CD4-positive, alpha-beta memory T cell (primary cell): ENCODE measurements around the gene PIK3R5. TPM values are rescaled to one million over a fixed set of nuclear protein-coding genes. Genes with fewer than 3 reads are reported as not detected.

Experiments
- CTCF ChIA-PET: fragments of 350-600 bp; sonication (Branson Sonifier 250); formaldehyde crosslinking; loops from one replicate; lab custom pipeline; 2021; ENCODE audit warnings: inconsistent platforms; ENCODE audit not compliant: partially characterized antibody; lab: Charles Lee
- POLR2A ChIA-PET: fragments of 350-600 bp; sonication (Branson Sonifier 250); formaldehyde crosslinking; loops from one replicate; lab custom pipeline; 2021; ENCODE audit not compliant: partially characterized antibody; lab: Charles Lee
- DNase-seq, 5 donors: peaks; one replicate each; pipeline versions ENCODE4 v3.0.0 to v3.0.0-alpha.2; 2020 to 2022; ENCODE audit warnings: mixed read lengths in 1 of 5
- H3K27ac ChIP-seq: one replicate; pipeline ENCODE4 v1.7.0; 2013; ENCODE audit warnings: low read depth, low read length
- H3K27me3 ChIP-seq: 2 replicates; pipeline ENCODE4 v1.7.0; 2013; ENCODE audit warnings: mild to moderate bottlenecking, low read length, moderate library complexity; ENCODE audit not compliant: insufficient read depth
- H3K36me3 ChIP-seq: 2 replicates; pipeline ENCODE4 v1.7.0; 2013; ENCODE audit warnings: mild to moderate bottlenecking, low read length, moderate library complexity; ENCODE audit not compliant: insufficient read depth
- H3K4me1 ChIP-seq: 2 replicates; pipeline ENCODE4 v1.7.0; 2013; ENCODE audit warnings: mild to moderate bottlenecking, low read length, moderate library complexity; ENCODE audit not compliant: insufficient read depth
- H3K4me3 ChIP-seq, 2 donors: one replicate each; pipeline ENCODE4 v1.7.0; 2013; ENCODE audit warnings: low read length in 2 of 2, mild to moderate bottlenecking in 1 of 2
- H3K9me3 ChIP-seq, 2 donors: one replicate each; pipeline ENCODE4 v1.7.0; 2013; ENCODE audit warnings: low read length in 2 of 2, control low read depth in 1 of 2; ENCODE audit not compliant: control insufficient read depth in 1 of 2
- H3K27ac Mint-ChIP-seq, 7 donors: one replicate each; pipeline ENCODE4 v1.8.0; 2020 to 2021; ENCODE audit warnings: mixed read lengths in 7 of 7, mild to moderate bottlenecking in 6 of 7, inconsistent platforms in 3 of 7, moderate library complexity in 3 of 7
- H3K27me3 Mint-ChIP-seq, 2 donors: one replicate each; pipeline ENCODE4 v1.8.0; 2020 to 2021; ENCODE audit warnings: mixed read lengths in 2 of 2
- H3K36me3 Mint-ChIP-seq, 2 donors: one replicate each; pipeline ENCODE4 v1.8.0; 2020 to 2021; ENCODE audit warnings: mixed read lengths in 2 of 2, inconsistent platforms in 1 of 2, mild to moderate bottlenecking in 1 of 2
- H3K4me1 Mint-ChIP-seq, 4 donors: one replicate each; pipeline ENCODE4 v1.8.0; 2020 to 2021; ENCODE audit warnings: mixed read lengths in 4 of 4, mild to moderate bottlenecking in 1 of 4
- H3K4me3 Mint-ChIP-seq, 8 donors: one replicate each; pipeline ENCODE4 v1.8.0; 2020 to 2021; ENCODE audit warnings: mixed read lengths in 8 of 8, mild to moderate bottlenecking in 7 of 8, moderate library complexity in 6 of 8, inconsistent platforms in 3 of 8
- H3K9me3 Mint-ChIP-seq, 8 donors: one replicate each; pipeline ENCODE4 v1.8.0; 2020 to 2021; ENCODE audit warnings: mixed read lengths in 8 of 8, mild to moderate bottlenecking in 5 of 8, inconsistent platforms in 3 of 8, moderate library complexity in 1 of 8
- intact Hi-C: fragments of 100-400 bp; cut with micrococcal nuclease; formaldehyde crosslinking; loops from one replicate; pipeline ENCODE4 v1.15.1; 2023
- polyA plus RNA-seq, 2 donors: library from polyadenylated mRNA; unstranded; fragments of 300-500 nt; fragmentation: Illumina TruSeq; gene quantifications; one replicate each; pipeline ENCODE4 v1.2.3, GENCODE V29; 2021
- total RNA-seq, 2 experiments: library from RNA; stranded (reverse); gene quantifications; one replicate each; pipeline ENCODE4 v1.2.3, GENCODE V29; 2021

The PIK3R5 gene
- total and polyA plus RNA-seq, 4 experiments from 2014 or later = 18.5 to 89.4 (median 73.6) TPM

DNA sequence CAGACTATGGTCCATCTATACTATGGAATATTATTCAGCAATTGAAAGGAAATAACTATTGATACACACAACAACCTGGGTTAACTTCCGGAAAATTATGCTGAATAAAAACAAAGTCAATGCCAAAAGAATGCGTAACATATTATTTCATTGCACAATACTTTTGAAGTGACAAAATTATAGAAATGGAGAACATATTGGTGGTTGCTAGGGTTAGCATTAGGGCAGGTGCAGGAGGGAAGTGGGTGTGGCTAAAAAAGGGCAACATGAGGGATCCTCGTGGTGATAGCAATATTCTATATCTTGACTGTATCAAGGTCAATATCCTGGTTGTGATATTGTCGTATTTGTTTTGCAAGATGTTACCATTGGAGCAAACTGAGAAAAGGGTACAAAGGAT, 34.9 kb downstream of the PIK3R5 start:
- ChIA-PET CTCF (interaction anchor here (1.2 to 1.3 kb wide), 2 partner anchors 10 to 68 kb away, joined by 3 read pairs; no protein-coding TSS in a partner anchor), POLR2A (interaction anchor here (1.2 to 1.3 kb wide), 2 partner anchors 12 to 29 kb away, joined by 3 read pairs; no protein-coding TSS in a partner anchor)
- H3K27me3 Mint-ChIP-seq = no peaks in the 10 kb centered on the region
- H3K4me1 ChIP-seq = peaks cover 35% of the 10 kb centered on the region
- H3K9me3 ChIP-seq = peaks cover 8 to 17% of the 10 kb centered on the region in 2 donors
- no peak overlapping the region for H3K27ac ChIP-seq
- no peaks in the 10 kb centered on the region for H3K27me3 ChIP-seq
- H3K4me3 ChIP-seq = no peak overlapping the region
- H3K4me1 Mint-ChIP-seq = peaks cover 33 to 58% (median 50%) of the 10 kb centered on the region in 4 donors
- no peak overlapping the region for H3K27ac Mint-ChIP-seq
- H3K36me3 Mint-ChIP-seq = peaks cover 41 to 46% of the 10 kb centered on the region in 2 donors
- H3K36me3 ChIP-seq = peaks cover 15% of the 10 kb centered on the region
- DNase-seq = no peak
- H3K9me3 Mint-ChIP-seq = peaks cover 0 to 45% (median 36%) of the 10 kb centered on the region in 8 donors
- H3K4me3 Mint-ChIP-seq = peak overlapping the region in 1 of 8 donors; percentile 41
- intact Hi-C loops = no loop called here

- H3K27ac ChIP-seq = no peak overlapping the region
- H3K36me3 ChIP-seq = peaks cover 15% of the 10 kb centered on the region
- Mint-ChIP-seq H3K27me3 (no peaks in the 10 kb centered on the region), H3K27ac (peak overlapping the region in 2 of 7 donors; percentile 16 to 58), H3K4me1 (peaks cover 19 to 40% (median 33%) of the 10 kb centered on the region in 4 donors), H3K9me3 (peaks cover 0 to 45% (median 36%) of the 10 kb centered on the region in 8 donors), H3K4me3 (peak overlapping the region in 1 of 8 donors; percentile 8), H3K36me3 (peaks cover 29 to 38% of the 10 kb centered on the region in 2 donors)
- peaks cover 34% of the 10 kb centered on the region for H3K4me1 ChIP-seq
- H3K27me3 ChIP-seq = no peaks in the 10 kb centered on the region
- H3K4me3 ChIP-seq = no peak overlapping the region
- ChIA-PET CTCF (interaction anchor here (1.1 kb wide), 1 partner anchor 64 kb away, joined by 3 read pairs; no protein-coding TSS in a partner anchor), POLR2A (no interaction called here)
- intact Hi-C loops = no loop called here
- H3K9me3 ChIP-seq = peaks cover 8 to 17% of the 10 kb centered on the region in 2 donors
- no peak for DNase-seq
These were observed 37.2 kb downstream of the PIK3R5 start for GRCh38 chr17:8928347-8928746.

- Histone ChIP-seq H3K4me3 (no peak overlapping the region), H3K36me3 (peaks cover 15% of the 10 kb centered on the region), H3K4me1 (peaks cover 43% of the 10 kb centered on the region), H3K27me3 (no peaks in the 10 kb centered on the region), H3K9me3 (peaks cover 8 to 17% of the 10 kb centered on the region in 2 donors), H3K27ac (no peak overlapping the region)
- Mint-ChIP-seq H3K9me3 (peaks cover 0 to 45% (median 36%) of the 10 kb centered on the region in 8 donors), H3K27me3 (no peaks in the 10 kb centered on the region), H3K4me1 (peaks cover 25 to 48% (median 36%) of the 10 kb centered on the region in 4 donors), H3K27ac (peak overlapping the region in 1 of 7 donors; percentile 29), H3K4me3 (no peak overlapping the region), H3K36me3 (peaks cover 33 to 41% of the 10 kb centered on the region in 2 donors)
- CTCF ChIA-PET = interaction anchor here (1.1 kb wide), 1 partner anchor 65 kb away, joined by 3 read pairs; no protein-coding TSS in a partner anchor
- POLR2A ChIA-PET = interaction anchor here (1.4 kb wide), 1 partner anchor 29 kb away, joined by 4 read pairs; no protein-coding TSS in a partner anchor
- intact Hi-C loops = no loop called here
- no peak for DNase-seq
These were observed 38.1 kb downstream of the PIK3R5 start for GRCh38 chr17:8927395-8927794.

DNA sequence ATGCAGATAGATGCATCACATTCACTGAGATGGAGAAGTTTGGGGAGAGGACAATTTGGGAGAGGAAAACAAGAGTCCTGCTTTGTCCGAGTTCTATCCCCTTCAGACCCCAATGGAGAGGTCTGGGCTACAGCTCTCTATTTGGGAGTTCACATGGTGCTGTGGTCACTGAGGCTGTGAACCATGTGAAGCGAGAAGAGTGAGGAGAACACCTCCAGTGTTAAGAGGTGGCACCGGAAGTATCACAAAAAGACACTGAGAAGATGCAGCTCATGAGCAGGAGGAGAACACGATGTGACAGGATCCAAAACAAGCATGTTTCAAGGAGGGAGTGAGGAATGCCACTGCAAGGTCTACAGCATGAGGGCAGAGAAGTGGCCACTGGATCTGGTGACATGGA, 39.7 kb downstream of the PIK3R5 start:
- H3K4me3 ChIP-seq = no peak overlapping the region
- peaks cover 23 to 33% of the 10 kb centered on the region in 2 donors for H3K36me3 Mint-ChIP-seq
- H3K27me3 Mint-ChIP-seq = no peaks in the 10 kb centered on the region
- H3K36me3 ChIP-seq = peaks cover 15% of the 10 kb centered on the region
- peaks cover 46% of the 10 kb centered on the region for H3K4me1 ChIP-seq
- H3K4me1 Mint-ChIP-seq = peaks cover 21 to 44% (median 31%) of the 10 kb centered on the region in 4 donors
- H3K27me3 ChIP-seq = no peaks in the 10 kb centered on the region
- H3K4me3 Mint-ChIP-seq = no peak overlapping the region
- peaks cover 8 to 17% of the 10 kb centered on the region in 2 donors for H3K9me3 ChIP-seq
- peaks cover 0 to 34% (median 28%) of the 10 kb centered on the region in 8 donors for H3K9me3 Mint-ChIP-seq
- ChIA-PET CTCF (no interaction called here), POLR2A (interaction anchor here (0.8 kb wide), 1 partner anchor 10 kb away, joined by 3 read pairs; no protein-coding TSS in a partner anchor)
- DNase-seq = no peak
- no peak overlapping the region for H3K27ac Mint-ChIP-seq
- intact Hi-C loops = no loop called here
- no peak overlapping the region for H3K27ac ChIP-seq

- H3K4me1 ChIP-seq = peaks cover 39% of the 10 kb centered on the region
- no peak overlapping the region for H3K4me3 Mint-ChIP-seq
- no peaks in the 10 kb centered on the region for H3K27me3 ChIP-seq
- intact Hi-C loops = no loop called here
- H3K27ac Mint-ChIP-seq = no peak overlapping the region
- H3K36me3 ChIP-seq = peaks cover 15% of the 10 kb centered on the region
- H3K9me3 ChIP-seq = peaks cover 8 to 17% of the 10 kb centered on the region in 2 donors
- POLR2A ChIA-PET = interaction anchor here (1.0 to 1.3 kb wide), 2 partner anchors 14 to 41 kb away, joined by 4 to 5 read pairs; partner anchors contain the start of gene PIK3R5
- CTCF ChIA-PET = no interaction called here
- peaks cover 0 to 32% (median 25%) of the 10 kb centered on the region in 8 donors for H3K9me3 Mint-ChIP-seq
- no peak overlapping the region for H3K4me3 ChIP-seq
- no peak for DNase-seq
- H3K27me3 Mint-ChIP-seq = no peaks in the 10 kb centered on the region
- H3K36me3 Mint-ChIP-seq = peaks cover 19 to 29% of the 10 kb centered on the region in 2 donors
- peaks cover 22 to 40% (median 27%) of the 10 kb centered on the region in 4 donors for H3K4me1 Mint-ChIP-seq
- no peak overlapping the region for H3K27ac ChIP-seq
These were observed 40.4 kb downstream of the PIK3R5 start for GRCh38 chr17:8925141-8925540.

DNA sequence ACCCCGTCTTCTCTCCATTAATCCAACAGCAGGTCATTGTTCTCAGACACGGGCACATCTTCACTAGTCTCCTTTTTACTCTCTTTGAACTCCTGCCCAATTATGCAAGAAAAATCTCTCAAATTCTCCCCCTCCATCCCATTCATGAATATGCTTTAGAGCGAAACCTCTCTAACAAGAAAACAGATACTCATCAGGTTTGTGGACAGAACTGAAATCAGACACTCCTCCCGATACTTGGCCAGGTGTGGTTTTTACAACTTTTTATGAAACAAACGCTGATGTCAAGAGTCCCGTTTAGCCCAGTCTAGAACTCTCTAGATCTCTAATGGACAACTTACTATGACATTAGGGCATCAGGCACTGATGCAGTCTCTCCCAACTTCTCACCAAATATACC, 40.9 kb downstream of the PIK3R5 start:
- ChIA-PET POLR2A (interaction anchor here (1.0 to 1.3 kb wide), 2 partner anchors 15 to 41 kb away, joined by 4 to 5 read pairs; partner anchors contain the start of gene PIK3R5), CTCF (no interaction called here)
- peaks cover 8 to 15% of the 10 kb centered on the region in 2 donors for H3K9me3 ChIP-seq
- Mint-ChIP-seq H3K36me3 (peaks cover 19 to 23% of the 10 kb centered on the region in 2 donors), H3K27ac (no peak overlapping the region), H3K4me1 (peaks cover 19 to 38% (median 24%) of the 10 kb centered on the region in 4 donors), H3K9me3 (peaks cover 0 to 27% (median 20%) of the 10 kb centered on the region in 8 donors), H3K27me3 (no peaks in the 10 kb centered on the region), H3K4me3 (no peak overlapping the region)
- H3K27me3 ChIP-seq = no peaks in the 10 kb centered on the region
- DNase-seq = no peak
- H3K27ac ChIP-seq = no peak overlapping the region
- no peak overlapping the region for H3K4me3 ChIP-seq
- peaks cover 15% of the 10 kb centered on the region for H3K36me3 ChIP-seq
- intact Hi-C loops = no loop called here
- H3K4me1 ChIP-seq = peaks cover 40% of the 10 kb centered on the region

- Histone ChIP-seq H3K4me1 (peaks cover 48% of the 10 kb centered on the region), H3K9me3 (peaks cover 8 to 12% of the 10 kb centered on the region in 2 donors), H3K27me3 (no peaks in the 10 kb centered on the region), H3K27ac (no peak overlapping the region), H3K36me3 (peaks cover 15% of the 10 kb centered on the region), H3K4me3 (no peak overlapping the region)
- intact Hi-C loops = no loop called here
- no peak overlapping the region for H3K27ac Mint-ChIP-seq
- no peak for DNase-seq
- H3K36me3 Mint-ChIP-seq = peaks cover 22 to 27% of the 10 kb centered on the region in 2 donors
- H3K4me3 Mint-ChIP-seq = no peak overlapping the region
- H3K4me1 Mint-ChIP-seq = peaks cover 19 to 41% (median 29%) of the 10 kb centered on the region in 4 donors
- H3K9me3 Mint-ChIP-seq = peaks cover 0 to 21% (median 14%) of the 10 kb centered on the region in 8 donors
- ChIA-PET CTCF (no interaction called here), POLR2A (interaction anchor here (0.6 to 1.1 kb wide), 2 partner anchors 18 to 25 kb away, joined by 3 to 4 read pairs; no protein-coding TSS in a partner anchor)
- no peaks in the 10 kb centered on the region for H3K27me3 Mint-ChIP-seq
These were observed 41.7 kb downstream of the PIK3R5 start for GRCh38 chr17:8923762-8924161.
